GM23338 (cell line): Measurements from ENCODE around the gene DHRS12. TPM values are rescaled to one million over a fixed set of nuclear protein-coding genes. Genes with fewer than 3 reads are reported as not detected.

Experiments used
- ATAC-seq: fragments of 200-7000 bp; cut with Tn5 transposase; 3 replicates; pipeline ENCODE4 v1.9.1; 2020
- DNase-seq: peaks from one replicate; pipeline ENCODE4 v3.0.0-alpha.2; 2015; ENCODE audit warnings: low spot score
- H2AFZ ChIP-seq: fragments of 200-600 bp; sonication (generic); 2 replicates; pipeline ENCODE4 v1.8.0; 2016; ENCODE audit warnings: antibody characterized with exemption, mild to moderate bottlenecking, moderate library complexity
- H3F3A ChIP-seq: fragments of 200-600 bp; sonication (generic); replicated peaks from 2 replicates; pipeline ENCODE4 v1.8.0; 2017; ENCODE audit warnings: antibody characterized with exemption, mixed run types, low read depth
- H3K27ac ChIP-seq: fragments of 200-600 bp; sonication (generic); 2 replicates; pipeline ENCODE4 v1.6.1; 2016; ENCODE audit warnings: low read depth
- H3K27me3 ChIP-seq: fragments of 200-600 bp; sonication (generic); 2 replicates; pipeline ENCODE4 v1.8.0; 2016; ENCODE audit warnings: mild to moderate bottlenecking, mixed run types, moderate library complexity; ENCODE audit not compliant: insufficient read depth
- H3K36me3 ChIP-seq: fragments of 200-600 bp; sonication (generic); 2 replicates; pipeline ENCODE4 v1.8.0; 2016; ENCODE audit warnings: mild to moderate bottlenecking; ENCODE audit not compliant: insufficient read depth
- H3K4me1 ChIP-seq: fragments of 200-600 bp; sonication (generic); 2 replicates; pipeline ENCODE4 v1.8.0; 2016; ENCODE audit warnings: mild to moderate bottlenecking, moderate library complexity; ENCODE audit not compliant: insufficient read depth
- H3K4me2 ChIP-seq: fragments of 200-600 bp; sonication (generic); 2 replicates; pipeline ENCODE4 v1.7.1; 2017; ENCODE audit warnings: mixed run types
- H3K4me3 ChIP-seq: fragments of 200-600 bp; sonication (generic); 2 replicates; pipeline ENCODE4 v1.6.1; 2016; ENCODE audit warnings: mixed run types
- H3K79me2 ChIP-seq: fragments of 200-600 bp; sonication (generic); replicated peaks from 2 replicates; pipeline ENCODE4 v1.8.0; 2017; ENCODE audit warnings: mild to moderate bottlenecking; ENCODE audit not compliant: insufficient read depth
- H3K9me2 ChIP-seq: fragments of 200-600 bp; sonication (generic); 2 replicates; pipeline ENCODE4 v1.8.0; 2017; ENCODE audit not compliant: insufficient read depth
- H4K20me1 ChIP-seq: fragments of 200-600 bp; sonication (generic); replicated peaks from 2 replicates; pipeline ENCODE4 v1.8.0; 2017; ENCODE audit warnings: mild to moderate bottlenecking; ENCODE audit not compliant: insufficient read depth
- H3K27ac Mint-ChIP-seq: 2 replicates; pipeline ENCODE4 v1.8.0; 2020; ENCODE audit warnings: inconsistent platforms, mild to moderate bottlenecking, moderate library complexity, mixed read lengths
- H3K27me3 Mint-ChIP-seq: 3 replicates; pipeline ENCODE4 v1.8.0; 2022; ENCODE audit warnings: low read depth, mild to moderate bottlenecking, moderate library complexity, mixed read lengths, inconsistent platforms; ENCODE audit not compliant: insufficient read depth, poor library complexity
- H3K36me3 Mint-ChIP-seq: 3 replicates; pipeline ENCODE4 v1.8.0; 2021; ENCODE audit warnings: low read depth, mild to moderate bottlenecking, inconsistent platforms, moderate library complexity, mixed read lengths
- H3K4me1 Mint-ChIP-seq: 3 replicates; pipeline ENCODE4 v1.8.0; 2020; ENCODE audit warnings: mild to moderate bottlenecking, inconsistent platforms, mixed read lengths
- H3K4me3 Mint-ChIP-seq: 3 replicates; pipeline ENCODE4 v1.8.0; 2021; ENCODE audit warnings: moderate library complexity, mild to moderate bottlenecking, inconsistent platforms, mixed read lengths
- H3K9me3 Mint-ChIP-seq: 3 replicates; pipeline ENCODE4 v1.8.0; 2020; ENCODE audit warnings: moderate library complexity, mild to moderate bottlenecking, inconsistent platforms, mixed read lengths
- CREB1 ChIP-seq: fragments of 250-450 bp; sonication (Bioruptor Pico); IDR thresholded peaks from 2 replicates; pipeline ENCODE4 v1.5.0; 2020; ENCODE audit warnings: low read depth, mild to moderate bottlenecking, moderate library complexity
- EZH2phosphoT487 ChIP-seq: fragments of 200-600 bp; sonication (generic); IDR thresholded peaks from one replicate; pipeline ENCODE4 v1.8.1; 2018; ENCODE audit warnings: antibody characterized with exemption; ENCODE audit not compliant: unreplicated experiment
- NANOG ChIP-seq: IDR thresholded peaks from 2 replicates; pipeline ENCODE4 v1.6.1; 2016; ENCODE audit warnings: antibody characterized with exemption, borderline replicate concordance
- STAT1 ChIP-seq: IDR thresholded peaks from one replicate; pipeline ENCODE4 v1.6.1; 2016; ENCODE audit warnings: antibody characterized with exemption; ENCODE audit not compliant: unreplicated experiment
- ZNF114 ChIP-seq: fragments of 250-450 bp; sonication (Bioruptor Pico); IDR thresholded peaks from 2 replicates; pipeline ENCODE4 v1.5.0; 2020; ENCODE audit warnings: mild to moderate bottlenecking, moderate library complexity
- ZNF331 ChIP-seq: fragments of 250-450 bp; sonication (Bioruptor Pico); IDR thresholded peaks from 2 replicates; pipeline ENCODE4 v1.5.0; 2020; ENCODE audit warnings: low read depth, mild to moderate bottlenecking, moderate library complexity
- ZNF462 ChIP-seq: fragments of 250-450 bp; sonication (Bioruptor Pico); IDR thresholded peaks from 2 replicates; pipeline ENCODE4 v1.5.0; 2020; ENCODE audit warnings: mild to moderate bottlenecking, moderate library complexity
- polyA plus RNA-seq: library from polyadenylated mRNA; unstranded; fragments of >200 nt; fragmentation: Nextera tagmentation; extraction: Ambion mirVana; gene quantifications from 2 replicates; pipeline ENCODE4 v1.2.1, GENCODE V29; 2016
- total RNA-seq: library from RNA; depleted of rRNA; stranded (reverse); fragments of >200 nt; shearing (Covaris generic); gene quantifications from 2 replicates; pipeline ENCODE4 v1.2.3, GENCODE V29; 2014
- TF ChIP-seq, protein P1 (sequence below): IDR thresholded peaks from one replicate; pipeline ENCODE4 v1.6.1; 2018; ENCODE audit warnings: antibody characterized with exemption; ENCODE audit not compliant: unreplicated experiment
- TF ChIP-seq, protein P2 (sequence below), 2 experiments: fragments of 200-600 bp in 1 of 2; sonication (generic) in 1 of 2; conservative IDR thresholded peaks; 2 replicates each; pipeline versions ENCODE4 v1.5.1 to v1.6.1; 2016 to 2017; ENCODE audit warnings: antibody characterized with exemption in 2 of 2, low read depth in 2 of 2, mild to moderate bottlenecking in 2 of 2, moderate library complexity in 1 of 2

The DHRS12 gene
- total and polyA plus RNA-seq, 2 experiments from 2014 or later = 4.6 to 12.2 TPM

- 0 out of 2 replicates have a peak, but pooled peaks cover 4% of the 10 kb centered on the region for H3F3A ChIP-seq
- H3K4me1 ChIP-seq = peaks cover 19% of the 10 kb centered on the region
- peaks cover 23% of the 10 kb centered on the region for H3K27me3 Mint-ChIP-seq
- no peak overlapping the region; the same call in 2 of the 3 replicates for H3K4me3 Mint-ChIP-seq
- TF ChIP-seq ZNF114 (no peak), EZH2phosphoT487 (no peak), ZNF331 (no peak), CREB1 (no peak), ZNF462 (CRISPR knock-in tag) (no peak), STAT1 (no peak), NANOG (no peak)
- TF ChIP-seq, protein P1, sequence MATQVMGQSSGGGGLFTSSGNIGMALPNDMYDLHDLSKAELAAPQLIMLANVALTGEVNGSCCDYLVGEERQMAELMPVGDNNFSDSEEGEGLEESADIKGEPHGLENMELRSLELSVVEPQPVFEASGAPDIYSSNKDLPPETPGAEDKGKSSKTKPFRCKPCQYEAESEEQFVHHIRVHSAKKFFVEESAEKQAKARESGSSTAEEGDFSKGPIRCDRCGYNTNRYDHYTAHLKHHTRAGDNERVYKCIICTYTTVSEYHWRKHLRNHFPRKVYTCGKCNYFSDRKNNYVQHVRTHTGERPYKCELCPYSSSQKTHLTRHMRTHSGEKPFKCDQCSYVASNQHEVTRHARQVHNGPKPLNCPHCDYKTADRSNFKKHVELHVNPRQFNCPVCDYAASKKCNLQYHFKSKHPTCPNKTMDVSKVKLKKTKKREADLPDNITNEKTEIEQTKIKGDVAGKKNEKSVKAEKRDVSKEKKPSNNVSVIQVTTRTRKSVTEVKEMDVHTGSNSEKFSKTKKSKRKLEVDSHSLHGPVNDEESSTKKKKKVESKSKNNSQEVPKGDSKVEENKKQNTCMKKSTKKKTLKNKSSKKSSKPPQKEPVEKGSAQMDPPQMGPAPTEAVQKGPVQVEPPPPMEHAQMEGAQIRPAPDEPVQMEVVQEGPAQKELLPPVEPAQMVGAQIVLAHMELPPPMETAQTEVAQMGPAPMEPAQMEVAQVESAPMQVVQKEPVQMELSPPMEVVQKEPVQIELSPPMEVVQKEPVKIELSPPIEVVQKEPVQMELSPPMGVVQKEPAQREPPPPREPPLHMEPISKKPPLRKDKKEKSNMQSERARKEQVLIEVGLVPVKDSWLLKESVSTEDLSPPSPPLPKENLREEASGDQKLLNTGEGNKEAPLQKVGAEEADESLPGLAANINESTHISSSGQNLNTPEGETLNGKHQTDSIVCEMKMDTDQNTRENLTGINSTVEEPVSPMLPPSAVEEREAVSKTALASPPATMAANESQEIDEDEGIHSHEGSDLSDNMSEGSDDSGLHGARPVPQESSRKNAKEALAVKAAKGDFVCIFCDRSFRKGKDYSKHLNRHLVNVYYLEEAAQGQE = no peak
- TF ChIP-seq, protein P2, sequence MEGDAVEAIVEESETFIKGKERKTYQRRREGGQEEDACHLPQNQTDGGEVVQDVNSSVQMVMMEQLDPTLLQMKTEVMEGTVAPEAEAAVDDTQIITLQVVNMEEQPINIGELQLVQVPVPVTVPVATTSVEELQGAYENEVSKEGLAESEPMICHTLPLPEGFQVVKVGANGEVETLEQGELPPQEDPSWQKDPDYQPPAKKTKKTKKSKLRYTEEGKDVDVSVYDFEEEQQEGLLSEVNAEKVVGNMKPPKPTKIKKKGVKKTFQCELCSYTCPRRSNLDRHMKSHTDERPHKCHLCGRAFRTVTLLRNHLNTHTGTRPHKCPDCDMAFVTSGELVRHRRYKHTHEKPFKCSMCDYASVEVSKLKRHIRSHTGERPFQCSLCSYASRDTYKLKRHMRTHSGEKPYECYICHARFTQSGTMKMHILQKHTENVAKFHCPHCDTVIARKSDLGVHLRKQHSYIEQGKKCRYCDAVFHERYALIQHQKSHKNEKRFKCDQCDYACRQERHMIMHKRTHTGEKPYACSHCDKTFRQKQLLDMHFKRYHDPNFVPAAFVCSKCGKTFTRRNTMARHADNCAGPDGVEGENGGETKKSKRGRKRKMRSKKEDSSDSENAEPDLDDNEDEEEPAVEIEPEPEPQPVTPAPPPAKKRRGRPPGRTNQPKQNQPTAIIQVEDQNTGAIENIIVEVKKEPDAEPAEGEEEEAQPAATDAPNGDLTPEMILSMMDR (conservative IDR thresholded peaks at IDR 0.05; ENCODE audit: low read depth in 2 of 2) = no peak
- DNase-seq = no peak
- 0 out of 2 replicates have a peak, but pooled peaks cover 3% of the 10 kb centered on the region for H3K36me3 ChIP-seq
- H3K4me3 ChIP-seq = no peak overlapping the region
- no peak; the same call in 2 of the 3 replicates for ATAC-seq
- H2AFZ ChIP-seq = no peak overlapping the region
- no peaks in the 10 kb centered on the region for H3K27me3 ChIP-seq
- no peaks in the 10 kb centered on the region; the same call in 2 of the 3 replicates for H3K36me3 Mint-ChIP-seq
- H3K9me3 Mint-ChIP-seq = no peaks in the 10 kb centered on the region
- no peak overlapping the region; the same call in 1 of the 2 replicates for H3K27ac ChIP-seq
- no peaks in the 10 kb centered on the region for H3K9me2 ChIP-seq
- H3K27ac Mint-ChIP-seq = no peak overlapping the region
- H3K4me1 Mint-ChIP-seq = peaks cover 33% of the 10 kb centered on the region
- no peak overlapping the region for H3K4me2 ChIP-seq
- H3K79me2 ChIP-seq = no peaks in the 10 kb centered on the region
- H4K20me1 ChIP-seq = no peaks in the 10 kb centered on the region
These were observed 33.1 kb downstream of the DHRS12 start for GRCh38 chr13:51770681-51771417.
